GM18505 (cell line): ENCODE measurements around the gene LRP4.
"Not testable (repeated sequence)": the region's sequence is repeated elsewhere in the genome, so short reads cannot be mapped to it uniquely, and the experiment has no call there.

Source experiments
- ATAC-seq: cut with Tn5 transposase; IDR thresholded peaks from one replicate; pipeline ENCODE4 v1.9.1; 2021; ENCODE audit not compliant: unreplicated experiment
- POLR2A ChIP-seq: IDR thresholded peaks from 4 replicates; pipeline ENCODE4 v1.6.1; 2011; ENCODE audit warnings: borderline replicate concordance; ENCODE audit not compliant: insufficient read depth, insufficient read length; ENCODE audit errors: extremely low read depth

Gene LRP4

GRCh38 chr11:46918083-46918787, at the start of gene LRP4:
Gene LRP4, minus strand, starts transcription at chr11:46918550. Its CDS starts 171 bp downstream, at chr11:46918379.
- no peak for ATAC-seq
- TF ChIP-seq POLR2A, result no peak

GRCh38 chr11:46967962-46968361, 49.6 kb upstream of the LRP4 start:
- no peak for ATAC-seq
- no peak for TF ChIP-seq POLR2A

GRCh38 chr11:46966773-46967172, 48.4 kb upstream of the LRP4 start:
- no peak for TF ChIP-seq POLR2A
- ATAC-seq, result no peak

- ATAC-seq, result no peak
- TF ChIP-seq POLR2A, result no peak
Observed at GRCh38 chr11:46963844-46964243, 45.5 kb upstream of the LRP4 start.

GRCh38 chr11:46961886-46962285, 43.5 kb upstream of the LRP4 start:
- ATAC-seq, result not testable (repeated sequence)

GRCh38 chr11:46961041-46961440, 42.7 kb upstream of the LRP4 start:
- ATAC-seq, result no peak

GRCh38 chr11:46958777-46959176, 40.4 kb upstream of the LRP4 start:
- no peak for ATAC-seq

More at GRCh38 chr11:46961041-46961440, 42.7 kb upstream of the LRP4 start:
- TF ChIP-seq POLR2A, result no peak

GRCh38 chr11:46953093-46953492, 34.7 kb upstream of the LRP4 start:
- ATAC-seq, result no peak
- TF ChIP-seq POLR2A, result no peak

More at GRCh38 chr11:46958777-46959176, 40.4 kb upstream of the LRP4 start:
- TF ChIP-seq POLR2A, result no peak

GRCh38 chr11:46952553-46952952, 34.2 kb upstream of the LRP4 start:
- no peak for ATAC-seq
- no peak for TF ChIP-seq POLR2A

- ATAC-seq, result no peak
- no peak for TF ChIP-seq POLR2A
Observed at GRCh38 chr11:46951864-46952263, 33.5 kb upstream of the LRP4 start.

GRCh38 chr11:46949297-46949696, 30.9 kb upstream of the LRP4 start:
- TF ChIP-seq POLR2A, result no peak
- ATAC-seq, result no peak

- TF ChIP-seq POLR2A, result no peak
- ATAC-seq, result no peak
Observed at GRCh38 chr11:46948378-46949131, 30.2 kb upstream of the LRP4 start.

GRCh38 chr11:46947399-46948077, 29.2 kb upstream of the LRP4 start:
- no peak for ATAC-seq
- TF ChIP-seq POLR2A, result no peak
